Measurements from ENCODE around the gene AMBRA1. TPM values are rescaled to one million over a fixed set of nuclear protein-coding genes. Genes with fewer than 3 reads are reported as not detected.
A peak's percentile ranks its signal among the peaks of the same experiment; 100 is the strongest.

The AMBRA1 gene
- total RNA-seq, 1 donor = 18.0 TPM

DNA sequence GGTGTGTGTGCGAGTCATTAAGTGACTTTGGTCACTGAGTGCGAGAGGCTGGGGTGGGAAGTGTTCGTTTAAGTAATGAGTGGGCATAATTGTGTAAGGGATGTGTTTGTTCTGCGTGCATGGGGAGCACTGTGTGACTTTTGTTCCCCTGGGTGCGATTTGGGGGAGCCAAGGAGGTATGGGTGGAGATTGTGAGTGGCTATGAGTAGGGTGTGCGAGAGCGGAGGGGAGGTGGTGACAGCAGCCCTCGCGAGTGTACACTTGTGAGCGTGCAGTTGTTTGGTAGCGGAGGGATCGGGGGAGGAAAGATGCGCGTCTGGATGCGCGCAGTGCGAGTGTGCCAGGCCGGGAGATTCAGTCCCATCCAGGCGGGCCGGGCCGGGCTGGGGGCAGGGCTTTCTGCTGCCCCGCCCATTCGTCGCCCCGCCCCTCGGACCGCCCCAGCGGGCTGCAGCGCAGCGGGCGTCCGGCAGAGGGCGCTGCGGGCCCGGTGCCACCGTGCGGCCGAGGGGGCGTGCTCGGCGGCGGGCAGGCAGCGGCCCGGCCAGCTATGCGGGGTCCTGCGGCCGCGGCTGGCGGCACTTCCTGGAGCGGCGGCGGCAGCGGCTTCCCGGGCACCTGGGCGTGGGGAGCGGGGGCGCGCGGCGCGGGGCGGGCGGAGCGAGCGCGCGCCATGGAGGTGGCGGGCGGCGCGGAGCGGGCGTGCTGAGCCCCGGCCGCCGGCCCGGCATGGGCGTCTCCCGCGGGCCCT lies 246.8 kb downstream of the AMBRA1 start, which contains the start of gene DGKZ:
DGKZ (plus strand) TSS at position 578 of the 751 bp plus-strand sequence. CDS start 197 bp downstream, outside the sequence.
- peak within 1 kb of the TSS; percentile 86 for H3K4me3 ChIP-seq (ENCODE audit: low read depth, low read length)
- peak; percentile 71 for DNase-seq (ENCODE audit: low read depth)
- TF ChIP-seq CTCF (IDR thresholded peaks at IDR 0.05; ENCODE audit: insufficient read depth, low read length) = peak; percentile 53

Small RNA genes lying within 50 kb of the gene (small RNA-seq; reads per million reads assigned to genes)
- not detected for gene MIR3160-1
- 0.19 reads per million for gene MIR4688

Other genes with a start within 250 kb of the AMBRA1 start
- gene DGKZ, start 246.6 kb downstream of the AMBRA1 start, total RNA-seq (ENCODE audit: low replicate concordance) = 27.1 and 37.7 TPM in 2 replicates
- 52.2 and 96.0 TPM in 2 replicates for gene MDK, start 212.4 kb downstream of the AMBRA1 start, total RNA-seq (ENCODE audit: low replicate concordance)
- gene CHRM4, start 202.2 kb downstream of the AMBRA1 start, total RNA-seq (ENCODE audit: low replicate concordance) = not detected in 2 replicates
- gene HARBI1, start 23.2 kb upstream of the AMBRA1 start, total RNA-seq (ENCODE audit: low replicate concordance) = 4.3 and 4.5 TPM in 2 replicates
- 58.8 and 152 TPM in 2 replicates for gene ATG13, start 23.5 kb upstream of the AMBRA1 start, total RNA-seq (ENCODE audit: low replicate concordance)
- gene ARHGAP1, start 106.6 kb upstream of the AMBRA1 start, total RNA-seq (ENCODE audit: low replicate concordance) = 52.3 and 65.2 TPM in 2 replicates
- 9.3 and 18.7 TPM in 2 replicates for gene ZNF408, start 107.0 kb upstream of the AMBRA1 start, total RNA-seq (ENCODE audit: low replicate concordance)
- not detected in 2 replicates for gene F2, start 125.2 kb upstream of the AMBRA1 start, total RNA-seq (ENCODE audit: low replicate concordance)

Data from fibroblast of the aortic adventitia (primary cell).